Neural progenitor cell (in vitro differentiated cells): ENCODE data around the gene LPP. TPM values are rescaled to one million over a fixed set of nuclear protein-coding genes. Genes with fewer than 3 reads are reported as not detected.

Source experiments
- DNase-seq: peaks from one replicate; pipeline ENCODE4 v3.0.0-alpha.2; 2016; ENCODE audit warnings: low spot score
- H2AFZ ChIP-seq: fragments of 200-600 bp; sonication (generic); replicated peaks from 2 replicates; pipeline ENCODE4 v1.6.1; 2016; ENCODE audit warnings: antibody characterized with exemption
- H3F3A ChIP-seq: fragments of 200-600 bp; sonication (generic); 2 replicates; pipeline ENCODE4 v1.6.1; 2016; ENCODE audit warnings: antibody characterized with exemption, low read depth
- H3K27ac ChIP-seq: fragments of 200-600 bp; sonication (generic); 2 replicates; pipeline ENCODE4 v1.5.1; 2016; ENCODE audit warnings: mild to moderate bottlenecking
- H3K27me3 ChIP-seq: fragments of 200-600 bp; sonication (generic); 2 replicates; pipeline ENCODE4 v1.6.1; 2016; ENCODE audit warnings: mild to moderate bottlenecking, moderate library complexity
- H3K36me3 ChIP-seq: fragments of 200-600 bp; sonication (generic); 2 replicates; pipeline ENCODE4 v1.5.1; 2016
- H3K4me1 ChIP-seq: fragments of 200-600 bp; sonication (generic); 2 replicates; pipeline ENCODE4 v1.6.1; 2016; ENCODE audit warnings: mixed run types
- H3K4me2 ChIP-seq: fragments of 200-600 bp; sonication (generic); 2 replicates; pipeline ENCODE4 v1.6.1; 2016
- H3K4me3 ChIP-seq: fragments of 200-600 bp; sonication (generic); 2 replicates; pipeline ENCODE4 v1.5.1; 2016
- H3K79me2 ChIP-seq: fragments of 200-600 bp; sonication (generic); 2 replicates; pipeline ENCODE4 v1.6.1; 2016; ENCODE audit warnings: low read depth
- H3K9ac ChIP-seq: fragments of 200-600 bp; sonication (generic); 2 replicates; pipeline ENCODE4 v1.6.1; 2016
- H3K9me3 ChIP-seq: fragments of 200-600 bp; sonication (generic); 2 replicates; pipeline ENCODE4 v1.5.1; 2016; ENCODE audit warnings: low read depth
- H4K20me1 ChIP-seq: fragments of 200-600 bp; sonication (generic); 2 replicates; pipeline ENCODE4 v1.6.1; 2016; ENCODE audit warnings: low read depth
- H3K27ac Mint-ChIP-seq: 3 replicates; pipeline ENCODE4 v1.8.0; 2021; ENCODE audit warnings: mixed read lengths
- H3K27me3 Mint-ChIP-seq: 2 replicates; pipeline ENCODE4 v1.8.0; 2022; ENCODE audit warnings: low read depth, mild to moderate bottlenecking, inconsistent platforms, moderate library complexity, mixed read lengths; ENCODE audit not compliant: insufficient read depth
- H3K36me3 Mint-ChIP-seq: 3 replicates; pipeline ENCODE4 v1.8.0; 2021; ENCODE audit warnings: mixed read lengths
- H3K4me1 Mint-ChIP-seq: 3 replicates; pipeline ENCODE4 v1.8.0; 2021; ENCODE audit warnings: mixed read lengths
- H3K4me3 Mint-ChIP-seq: 3 replicates; pipeline ENCODE4 v1.8.0; 2021; ENCODE audit warnings: mild to moderate bottlenecking, moderate library complexity, mixed read lengths
- H3K9me3 Mint-ChIP-seq: 3 replicates; pipeline ENCODE4 v1.8.0; 2020; ENCODE audit warnings: mixed read lengths
- EZH2 ChIP-seq: fragments of 200-600 bp; sonication (generic); IDR thresholded peaks from 2 replicates; pipeline ENCODE4 v1.6.1; 2017; ENCODE audit warnings: antibody characterized with exemption, mild to moderate bottlenecking, moderate library complexity
- EZH2phosphoT487 ChIP-seq: fragments of 200-600 bp; sonication (generic); IDR thresholded peaks from 2 replicates; pipeline ENCODE4 v1.6.1; 2017; ENCODE audit warnings: antibody characterized with exemption
- total RNA-seq: library from RNA; depleted of rRNA; stranded (reverse); fragments of >200 nt; gene quantifications from 2 replicates; pipeline ENCODE4 v1.2.3, GENCODE V29; 2015; ENCODE audit warnings: low replicate concordance
- TF ChIP-seq, protein P1 (sequence below): fragments of 200-600 bp; sonication (generic); IDR thresholded peaks from 2 replicates; pipeline ENCODE4 v1.5.1; 2017; ENCODE audit warnings: antibody characterized with exemption, mild to moderate bottlenecking

Gene LPP
- total RNA-seq, 1 donor from 2014 or later: 18.9 TPM

DNA sequence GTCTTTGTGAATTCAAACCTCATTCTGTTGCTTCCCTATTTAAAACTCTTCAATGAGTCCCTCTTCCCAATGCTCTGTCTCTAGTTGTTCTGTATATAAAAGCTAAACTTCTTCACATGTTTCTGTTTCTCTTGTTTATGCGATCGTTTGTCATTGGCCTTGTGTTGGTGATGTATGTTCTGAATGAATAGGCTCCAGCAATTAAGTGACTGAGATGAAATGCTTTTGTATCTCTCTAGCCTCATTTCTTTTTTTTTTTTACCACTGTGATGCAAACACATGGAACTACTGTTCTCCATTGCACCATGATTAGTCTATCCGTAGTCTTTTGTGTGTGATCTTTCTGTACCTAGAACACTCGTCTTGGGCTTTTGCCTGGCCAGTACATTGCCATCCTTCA, 637.4 kb downstream of the LPP start:
- H3K9me3 Mint-ChIP-seq: no peaks in the 10 kb centered on the region
- Histone ChIP-seq H3K79me2 (no peaks in the 10 kb centered on the region), H3K4me3 (no peak overlapping the region), H3K4me2 (no peak overlapping the region), H3F3A (no peaks in the 10 kb centered on the region), H3K9me3 (no peaks in the 10 kb centered on the region), H3K27ac (no peak overlapping the region), H3K9ac (no peak overlapping the region), H3K36me3 (no peaks in the 10 kb centered on the region), H3K27me3 (no peaks in the 10 kb centered on the region), H2AFZ (no peak overlapping the region), H3K4me1 (no peaks in the 10 kb centered on the region), H4K20me1 (no peaks in the 10 kb centered on the region)
- no peak overlapping the region for H3K27ac Mint-ChIP-seq
- no peak for DNase-seq
- H3K4me3 Mint-ChIP-seq: no peak overlapping the region
- H3K36me3 Mint-ChIP-seq: no peaks in the 10 kb centered on the region
- peaks cover 4% of the 10 kb centered on the region for H3K4me1 Mint-ChIP-seq
- no peaks in the 10 kb centered on the region for H3K27me3 Mint-ChIP-seq
- TF ChIP-seq EZH2 (no peak), EZH2phosphoT487 (no peak)
- TF ChIP-seq, protein P1, sequence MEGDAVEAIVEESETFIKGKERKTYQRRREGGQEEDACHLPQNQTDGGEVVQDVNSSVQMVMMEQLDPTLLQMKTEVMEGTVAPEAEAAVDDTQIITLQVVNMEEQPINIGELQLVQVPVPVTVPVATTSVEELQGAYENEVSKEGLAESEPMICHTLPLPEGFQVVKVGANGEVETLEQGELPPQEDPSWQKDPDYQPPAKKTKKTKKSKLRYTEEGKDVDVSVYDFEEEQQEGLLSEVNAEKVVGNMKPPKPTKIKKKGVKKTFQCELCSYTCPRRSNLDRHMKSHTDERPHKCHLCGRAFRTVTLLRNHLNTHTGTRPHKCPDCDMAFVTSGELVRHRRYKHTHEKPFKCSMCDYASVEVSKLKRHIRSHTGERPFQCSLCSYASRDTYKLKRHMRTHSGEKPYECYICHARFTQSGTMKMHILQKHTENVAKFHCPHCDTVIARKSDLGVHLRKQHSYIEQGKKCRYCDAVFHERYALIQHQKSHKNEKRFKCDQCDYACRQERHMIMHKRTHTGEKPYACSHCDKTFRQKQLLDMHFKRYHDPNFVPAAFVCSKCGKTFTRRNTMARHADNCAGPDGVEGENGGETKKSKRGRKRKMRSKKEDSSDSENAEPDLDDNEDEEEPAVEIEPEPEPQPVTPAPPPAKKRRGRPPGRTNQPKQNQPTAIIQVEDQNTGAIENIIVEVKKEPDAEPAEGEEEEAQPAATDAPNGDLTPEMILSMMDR: no peak

DNA sequence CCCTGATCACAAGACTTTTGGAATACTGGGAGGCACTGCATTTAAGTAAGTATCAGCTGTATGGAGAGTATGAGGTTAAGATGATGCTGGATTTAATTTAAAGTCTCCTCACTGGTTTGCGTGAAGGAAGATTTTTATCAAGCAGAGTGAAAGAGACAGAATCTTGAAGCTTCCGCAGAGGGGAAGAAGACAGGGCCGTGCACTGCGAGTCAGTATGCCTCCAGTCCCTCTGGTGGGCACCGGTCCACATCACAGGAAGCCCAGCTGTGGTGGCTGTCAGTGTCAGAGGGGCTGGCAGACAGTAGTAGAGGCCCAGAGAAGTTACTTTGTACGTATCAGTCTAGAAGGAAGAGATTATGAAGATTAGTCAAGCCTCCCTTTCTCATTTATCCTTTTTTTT, 638.8 kb downstream of the LPP start:
- Histone ChIP-seq H3K9ac (no peak overlapping the region), H3F3A (no peaks in the 10 kb centered on the region), H3K27ac (no peak overlapping the region), H3K79me2 (no peaks in the 10 kb centered on the region), H3K4me3 (no peak overlapping the region), H3K4me1 (peaks cover 7% of the 10 kb centered on the region), H3K27me3 (no peaks in the 10 kb centered on the region), H3K9me3 (no peaks in the 10 kb centered on the region), H3K36me3 (no peaks in the 10 kb centered on the region), H2AFZ (no peak overlapping the region), H3K4me2 (no peak overlapping the region), H4K20me1 (no peaks in the 10 kb centered on the region)
- H3K4me1 Mint-ChIP-seq: peaks cover 12% of the 10 kb centered on the region
- H3K36me3 Mint-ChIP-seq: no peaks in the 10 kb centered on the region
- TF ChIP-seq, protein P1: peak; percentile 58
- no peak for TF ChIP-seq EZH2
- no peak overlapping the region for H3K4me3 Mint-ChIP-seq
- H3K9me3 Mint-ChIP-seq: no peaks in the 10 kb centered on the region
- peaks cover 2% of the 10 kb centered on the region for H3K27me3 Mint-ChIP-seq
- peak; percentile 61 for DNase-seq
- no peak overlapping the region for H3K27ac Mint-ChIP-seq

DNA sequence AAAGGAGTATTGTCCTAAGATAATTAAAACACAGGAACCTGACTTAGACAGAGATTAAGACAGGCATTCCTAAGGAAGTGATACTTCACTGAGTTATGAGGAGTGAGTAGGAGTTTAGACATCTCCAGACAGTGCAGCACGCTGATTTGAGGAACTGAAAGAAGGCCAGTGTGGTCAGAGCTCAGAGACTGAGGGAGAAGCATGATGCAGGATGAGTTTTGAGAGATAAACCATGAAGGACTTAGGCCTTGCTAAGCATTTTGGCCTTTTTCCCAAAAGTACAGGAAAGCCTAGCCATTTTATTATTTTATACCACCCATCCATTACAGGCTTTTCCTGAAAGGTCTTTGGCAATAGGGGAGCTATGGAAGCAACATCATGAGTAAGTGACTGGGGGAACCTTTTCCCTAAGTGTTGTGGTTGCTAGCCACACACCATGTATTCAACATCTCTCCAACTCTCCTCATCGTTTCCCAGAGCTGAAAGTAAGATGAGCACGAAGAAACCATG, 642.2 kb downstream of the LPP start:
- Mint-ChIP-seq H3K27ac (no peak overlapping the region), H3K36me3 (no peaks in the 10 kb centered on the region), H3K9me3 (no peaks in the 10 kb centered on the region), H3K27me3 (peaks cover 2% of the 10 kb centered on the region), H3K4me3 (no peak overlapping the region), H3K4me1 (peaks cover 12% of the 10 kb centered on the region)
- Histone ChIP-seq H2AFZ (no peak overlapping the region), H4K20me1 (no peaks in the 10 kb centered on the region), H3K27ac (no peak overlapping the region), H3F3A (no peaks in the 10 kb centered on the region), H3K9ac (no peak overlapping the region), H3K36me3 (no peaks in the 10 kb centered on the region), H3K27me3 (no peaks in the 10 kb centered on the region), H3K4me1 (peaks cover 7% of the 10 kb centered on the region), H3K4me2 (no peak overlapping the region), H3K9me3 (no peaks in the 10 kb centered on the region), H3K4me3 (no peak overlapping the region), H3K79me2 (no peaks in the 10 kb centered on the region)
- TF ChIP-seq, protein P1: no peak
- TF ChIP-seq EZH2 (no peak), EZH2phosphoT487 (no peak)
- no peak for DNase-seq
